SK-N-MC (cell line): ENCODE measurements around the gene AMFR.

ENCODE experiments used
- EZH2 ChIP-seq: fragments of 200-600 bp; sonication (generic); IDR thresholded peaks from one replicate; pipeline ENCODE4 v1.6.1; 2017; ENCODE audit warnings: antibody characterized with exemption
- FOXP2 ChIP-seq: optimal IDR thresholded peaks from 2 replicates; pipeline ENCODE3; 2011; ENCODE audit warnings: mild to moderate bottlenecking, moderate library complexity; ENCODE audit not compliant: insufficient read depth; ENCODE audit errors: extremely low read length, control extremely low read depth
- POLR2AphosphoS5 ChIP-seq: IDR thresholded peaks from 2 replicates; pipeline ENCODE4 v1.6.1; 2012; ENCODE audit warnings: mild to moderate bottlenecking, low read depth, low read length, borderline replicate concordance

GRCh38 chr16:56370185-56370874 lies 55.0 kb downstream of the AMFR start:
- TF ChIP-seq POLR2AphosphoS5 (no peak), EZH2 (no peak), FOXP2 (no peak)
